Measurements from ENCODE around the gene PTPN14. TPM values are rescaled to one million over a fixed set of nuclear protein-coding genes. Genes with fewer than 3 reads are reported as not detected.

PTPN14 gene
- total RNA-seq, 1 experiment from 2014 or later, result 37.5 TPM

DNA sequence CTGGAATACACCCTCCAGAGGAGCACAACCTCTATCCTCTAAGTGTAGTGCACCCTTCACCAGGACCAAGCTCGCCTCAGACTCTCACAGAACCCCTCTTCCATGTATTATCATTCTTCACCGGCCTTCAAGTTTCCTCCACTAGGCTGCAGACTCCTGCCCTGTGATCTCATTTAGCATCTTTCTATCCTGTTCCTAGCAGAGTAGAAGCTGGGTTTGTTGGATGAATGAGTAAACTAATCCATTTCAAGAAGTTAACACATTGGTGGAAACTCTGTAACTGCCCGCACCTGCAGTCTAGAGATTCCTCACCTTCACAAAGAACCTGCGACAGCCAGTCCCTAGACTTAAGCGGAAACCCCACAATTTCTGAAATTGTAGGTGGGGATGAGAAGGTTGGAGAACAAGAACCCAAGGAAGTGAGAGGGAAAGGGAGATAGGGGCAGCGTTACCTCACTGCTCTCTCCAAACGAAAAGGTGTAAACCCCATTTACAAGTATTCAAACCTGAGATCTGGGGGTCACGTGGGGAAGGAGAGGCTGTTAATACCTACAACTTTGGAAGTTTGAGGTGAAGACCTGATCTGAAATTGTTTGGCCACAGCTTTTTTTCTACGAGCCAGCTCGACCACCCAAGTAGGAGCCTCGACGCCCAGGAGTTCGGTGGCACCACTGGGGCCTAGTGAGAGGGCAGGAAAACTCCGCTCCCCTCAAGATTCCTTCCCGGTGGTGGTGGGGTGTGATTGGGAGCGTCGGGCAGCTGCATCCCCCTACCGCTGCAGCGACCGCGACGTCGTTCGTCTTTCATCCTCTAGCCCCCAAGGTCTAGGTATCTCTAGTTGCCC, 1.2 kb downstream of the PTPN14 start:
- DNase-seq (ENCODE audit: low read depth, low spot score) (no peak), ATAC-seq (no peak)
- TF ChIP-seq, protein P1, sequence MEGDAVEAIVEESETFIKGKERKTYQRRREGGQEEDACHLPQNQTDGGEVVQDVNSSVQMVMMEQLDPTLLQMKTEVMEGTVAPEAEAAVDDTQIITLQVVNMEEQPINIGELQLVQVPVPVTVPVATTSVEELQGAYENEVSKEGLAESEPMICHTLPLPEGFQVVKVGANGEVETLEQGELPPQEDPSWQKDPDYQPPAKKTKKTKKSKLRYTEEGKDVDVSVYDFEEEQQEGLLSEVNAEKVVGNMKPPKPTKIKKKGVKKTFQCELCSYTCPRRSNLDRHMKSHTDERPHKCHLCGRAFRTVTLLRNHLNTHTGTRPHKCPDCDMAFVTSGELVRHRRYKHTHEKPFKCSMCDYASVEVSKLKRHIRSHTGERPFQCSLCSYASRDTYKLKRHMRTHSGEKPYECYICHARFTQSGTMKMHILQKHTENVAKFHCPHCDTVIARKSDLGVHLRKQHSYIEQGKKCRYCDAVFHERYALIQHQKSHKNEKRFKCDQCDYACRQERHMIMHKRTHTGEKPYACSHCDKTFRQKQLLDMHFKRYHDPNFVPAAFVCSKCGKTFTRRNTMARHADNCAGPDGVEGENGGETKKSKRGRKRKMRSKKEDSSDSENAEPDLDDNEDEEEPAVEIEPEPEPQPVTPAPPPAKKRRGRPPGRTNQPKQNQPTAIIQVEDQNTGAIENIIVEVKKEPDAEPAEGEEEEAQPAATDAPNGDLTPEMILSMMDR (IDR thresholded peaks at IDR 0.05 in 2 of 3, conservative IDR thresholded peaks at IDR 0.05 in 1 of 3; ENCODE audit: borderline replicate concordance in 1 of 3, insufficient read depth in 1 of 3, low read depth in 2 of 3, low read length in 2 of 3), result peak in 1 of 3 experiments; percentile 31; a peak in 2 of 6 replicates
- TF ChIP-seq EGR1 (IDR thresholded peaks at IDR 0.05; ENCODE audit: low read depth), result no peak
- ChIA-PET RAD21 (ENCODE audit: low non-redundant PET in 1 of 2, low total read pairs in 2 of 2, uncharacterized antibody in 2 of 2, unreplicated experiment in 2 of 2) (interaction anchor here (0.9 to 1.5 kb wide), 2 partner anchors 56 to 64 kb away, joined by 3 read pairs; no protein-coding TSS in a partner anchor), POLR2A (interaction anchor here (1.5 kb wide), 1 partner anchor 10 kb away, joined by 4 read pairs; no protein-coding TSS in a partner anchor), CTCF (interaction anchor here (1.0 to 1.2 kb wide), 2 partner anchors 9 to 218 kb away, joined by 5 read pairs; no protein-coding TSS in a partner anchor)
- peak overlapping the region; percentile 94 for H3K4me2 ChIP-seq (ENCODE audit: low read length)
- H3K4me3 ChIP-seq (replicated peaks in 1 of 2; ENCODE audit: low read depth in 1 of 2, low read length in 2 of 2), result peak overlapping the region; percentile 80 to 93
- H3K79me2 ChIP-seq (ENCODE audit: insufficient read depth, low read length), result peaks cover 62% of the 10 kb centered on the region
- peaks cover 4% of the 10 kb centered on the region; the same call in 1 of the 2 replicates for H4K20me1 ChIP-seq (ENCODE audit: insufficient read depth)
- intact Hi-C loops (cut with micrococcal nuclease), result loop anchor here (2.0 kb wide), 2 partner anchors 35 to 103 kb away; no protein-coding TSS in a partner anchor
- peak overlapping the region; percentile 98 for H3K9ac ChIP-seq (ENCODE audit: low read length)
- H3K4me1 ChIP-seq (ENCODE audit: control insufficient read depth in 1 of 2, insufficient read depth in 2 of 2, low read length in 2 of 2), result peaks cover 30 to 39% of the 10 kb centered on the region in 2 experiments
- no peaks in the 10 kb centered on the region for H3K9me2 ChIP-seq (ENCODE audit: insufficient read depth)
- H3K27me3 ChIP-seq (ENCODE audit: insufficient read depth, low read length), result no peaks in the 10 kb centered on the region
- H3K9me3 ChIP-seq (ENCODE audit: control insufficient read depth in 1 of 2, insufficient read depth in 1 of 2, low read depth in 1 of 2, low read length in 2 of 2), result no peaks in the 10 kb centered on the region
- no peak overlapping the region for H2AFZ ChIP-seq (ENCODE audit: low read depth, low read length, poor library complexity, severe bottlenecking)
- H3K36me3 ChIP-seq (ENCODE audit: control insufficient read depth in 1 of 2, insufficient read depth in 2 of 2, low read length in 2 of 2), result no peaks in the 10 kb centered on the region
- BruUV-seq (replicated peaks), result TSS peak; percentile 36
- peak overlapping the region; percentile 87 for H3K27ac ChIP-seq (ENCODE audit: low read depth, low read length)

DNA sequence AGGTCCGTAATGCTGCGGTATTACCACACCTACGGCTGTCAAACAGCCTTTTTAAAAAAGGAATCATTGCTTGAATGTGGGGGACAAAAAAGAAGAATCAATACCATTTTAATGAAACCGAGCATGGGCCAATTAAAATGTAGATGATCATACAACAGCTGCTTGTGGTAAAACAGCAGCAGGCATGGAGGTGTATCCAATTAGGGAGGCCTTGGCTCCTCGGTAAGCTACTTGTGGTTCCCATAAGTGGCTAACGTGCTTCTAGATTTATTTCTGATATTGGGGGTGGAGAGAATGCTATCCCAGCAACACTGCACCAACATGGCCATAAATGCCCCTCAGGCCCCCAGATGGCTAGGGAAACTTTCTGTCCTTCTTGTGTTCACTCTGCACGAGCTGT, 1.8 kb downstream of the PTPN14 start:
- H4K20me1 ChIP-seq (ENCODE audit: insufficient read depth), result peaks cover 4% of the 10 kb centered on the region; the same call in 1 of the 2 replicates
- DNase-seq (ENCODE audit: low read depth, low spot score), result no peak
- peak overlapping the region; percentile 94 for H3K4me2 ChIP-seq (ENCODE audit: low read length)
- TF ChIP-seq ZNF274 (IDR thresholded peaks at IDR 0.05; ENCODE audit: low read depth, low read length) (no peak), SRF (IDR thresholded peaks at IDR 0.05; ENCODE audit: low read depth) (no peak), TCF7L2 (IDR thresholded peaks at IDR 0.05; ENCODE audit: borderline replicate concordance, extremely low read depth, insufficient read depth, insufficient read length) (no peak), POLR2A (IDR thresholded peaks at IDR 0.05; ENCODE audit: borderline replicate concordance, extremely low read depth, insufficient read depth, insufficient read length) (no peak)
- peaks cover 30 to 39% of the 10 kb centered on the region in 2 experiments for H3K4me1 ChIP-seq (ENCODE audit: control insufficient read depth in 1 of 2, insufficient read depth in 2 of 2, low read length in 2 of 2)
- RAD21 ChIA-PET (ENCODE audit: low non-redundant PET in 1 of 2, low total read pairs in 2 of 2, uncharacterized antibody in 2 of 2, unreplicated experiment in 2 of 2), result interaction anchor here (0.9 to 1.5 kb wide), 2 partner anchors 56 to 64 kb away, joined by 3 read pairs; no protein-coding TSS in a partner anchor
- no peak overlapping the region for H3K27ac ChIP-seq (ENCODE audit: low read depth, low read length)
- intact Hi-C loops (cut with micrococcal nuclease), result loop anchor here (2.0 kb wide), 2 partner anchors 35 to 103 kb away; no protein-coding TSS in a partner anchor
- no peak for ATAC-seq
- peak overlapping the region; percentile 80 to 93; a peak in 3 of 4 replicates for H3K4me3 ChIP-seq (replicated peaks in 1 of 2; ENCODE audit: low read depth in 1 of 2, low read length in 2 of 2)
- BruUV-seq (replicated peaks), result no TSS peak
- CTCF ChIA-PET, result interaction anchor here (1.0 kb wide), 1 partner anchor 217 kb away, joined by 5 read pairs; no protein-coding TSS in a partner anchor
- no peaks in the 10 kb centered on the region for H3K36me3 ChIP-seq (ENCODE audit: control insufficient read depth in 1 of 2, insufficient read depth in 2 of 2, low read length in 2 of 2)
- H3K9me2 ChIP-seq (ENCODE audit: insufficient read depth), result no peaks in the 10 kb centered on the region
- no peaks in the 10 kb centered on the region for H3K9me3 ChIP-seq (ENCODE audit: control insufficient read depth in 1 of 2, insufficient read depth in 1 of 2, low read depth in 1 of 2, low read length in 2 of 2)
- POLR2A ChIA-PET, result no interaction called here
- peak overlapping the region; percentile 98; the same call in 1 of the 2 replicates for H3K9ac ChIP-seq (ENCODE audit: low read length)
- no peaks in the 10 kb centered on the region for H3K27me3 ChIP-seq (ENCODE audit: insufficient read depth, low read length)
- H2AFZ ChIP-seq (ENCODE audit: low read depth, low read length, poor library complexity, severe bottlenecking), result no peak overlapping the region
- H3K79me2 ChIP-seq (ENCODE audit: insufficient read depth, low read length), result peaks cover 68% of the 10 kb centered on the region
